ENCODE measurements around the gene ALDH7A1.

DNA sequence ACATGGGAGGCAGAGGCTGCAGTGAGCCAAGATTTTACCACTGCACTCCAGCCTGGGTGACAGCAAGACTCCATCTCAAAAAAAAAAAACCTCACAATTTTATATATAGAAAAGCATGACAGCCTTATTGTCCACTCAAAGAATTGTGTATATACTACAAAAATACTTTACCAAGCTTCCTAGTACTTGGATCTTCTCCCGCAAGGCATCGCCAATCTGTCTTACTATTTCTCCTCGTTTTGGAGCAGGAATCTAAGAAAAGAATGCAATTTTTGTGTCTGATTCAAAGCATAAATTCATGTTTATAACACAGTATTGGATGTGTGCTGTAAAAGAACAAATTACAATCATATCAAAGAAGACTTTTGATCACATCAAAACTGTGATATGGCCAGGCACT is 11.3 kb downstream of the ALDH7A1 start:
- TF ChIP-seq TSHZ2 (CRISPR knock-in tag; IDR thresholded peaks at IDR 0.05) (no peak), PPARA (CRISPR knock-in tag; IDR thresholded peaks at IDR 0.05; ENCODE audit: borderline replicate concordance) (no peak), SNAI2 (CRISPR knock-in tag; IDR thresholded peaks at IDR 0.05) (no peak), PATZ1 (CRISPR knock-in tag; IDR thresholded peaks at IDR 0.05; ENCODE audit: borderline replicate concordance) (no peak), CSRNP3 (CRISPR knock-in tag; IDR thresholded peaks at IDR 0.05) (no peak)

All from SK-N-SH treated with all-trans-retinoic acid at 6 μM for 48 hours (cell line).